ENCODE measurements around the gene RAB33A.

The RAB33A gene

GRCh38 chrX:130171446-130172126 lies at the start of gene RAB33A:
TSS of gene RAB33A (plus strand) at chrX:130171962. CDS start at chrX:130172063, 101 bp downstream.
- peak; percentile 47 for DNase-seq

- no peak for DNase-seq
Observed at GRCh38 chrX:130124577-130124976, 47.2 kb upstream of the RAB33A start.

- no peak for DNase-seq
Observed at GRCh38 chrX:130125091-130125874, 46.5 kb upstream of the RAB33A start.

GRCh38 chrX:130130990-130131389 lies 40.8 kb upstream of the RAB33A start:
- DNase-seq: no peak

- DNase-seq: no peak
Observed at GRCh38 chrX:130136496-130136895, 35.3 kb upstream of the RAB33A start.

DNA sequence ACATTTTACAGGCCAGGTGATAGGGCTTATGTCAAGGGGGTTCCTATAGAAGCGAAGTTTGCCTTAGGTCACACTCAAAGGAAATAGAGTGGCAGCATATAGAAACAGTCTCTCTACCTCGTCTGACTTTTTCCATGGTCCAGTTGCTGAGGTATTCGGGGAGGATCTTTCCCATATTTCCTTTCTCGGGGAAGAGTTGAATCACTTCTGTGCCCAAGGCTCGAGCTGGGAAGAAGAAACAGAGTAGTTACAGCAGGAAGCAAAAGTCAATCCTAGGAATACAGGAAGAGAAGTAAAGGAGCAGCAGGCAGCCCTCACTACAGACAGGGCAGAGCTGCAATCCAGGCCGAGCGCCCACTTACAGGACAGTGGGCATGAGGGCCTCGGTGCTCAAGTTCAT lies 34.8 kb upstream of the RAB33A start:
- no peak for DNase-seq

DNA sequence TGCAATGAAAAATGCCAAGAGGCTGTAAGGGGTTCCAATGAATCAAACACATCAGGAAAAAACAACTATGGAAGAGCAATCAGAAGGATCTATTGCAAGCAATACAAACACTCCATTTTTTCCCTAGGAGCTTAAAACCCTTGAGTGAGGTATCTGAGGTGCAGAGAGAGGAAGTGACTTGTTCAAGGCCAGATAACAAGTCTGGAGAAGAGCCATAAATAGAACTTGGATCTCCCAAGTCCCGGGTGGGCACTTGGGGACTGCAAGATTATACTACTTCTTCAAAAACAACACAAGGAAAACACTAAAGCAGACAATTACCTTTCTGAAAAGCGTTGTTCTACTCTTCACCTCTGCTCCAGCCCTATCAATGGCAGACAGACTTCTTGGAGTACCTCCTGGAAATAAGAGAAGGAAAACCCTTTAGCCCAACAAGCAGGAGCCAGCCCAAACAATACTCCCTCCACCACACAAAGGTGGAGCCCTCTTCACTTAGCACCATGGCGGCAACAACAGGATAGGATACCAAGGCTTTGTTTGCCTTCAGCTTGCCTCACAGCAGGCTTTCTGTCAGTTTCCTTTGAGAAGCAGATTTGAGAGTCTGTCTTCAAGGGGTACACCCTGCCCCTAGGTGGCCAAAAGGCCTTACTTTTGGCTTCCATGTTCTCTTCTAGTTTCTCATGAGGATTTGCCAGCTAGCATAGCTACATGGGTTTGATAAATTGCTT lies 32.1 kb upstream of the RAB33A start:
- no peak for DNase-seq

GRCh38 chrX:130144509-130144908 lies 27.3 kb upstream of the RAB33A start:
- DNase-seq: no peak

- no peak for DNase-seq
Observed at GRCh38 chrX:130145123-130145522, 26.6 kb upstream of the RAB33A start.

DNA sequence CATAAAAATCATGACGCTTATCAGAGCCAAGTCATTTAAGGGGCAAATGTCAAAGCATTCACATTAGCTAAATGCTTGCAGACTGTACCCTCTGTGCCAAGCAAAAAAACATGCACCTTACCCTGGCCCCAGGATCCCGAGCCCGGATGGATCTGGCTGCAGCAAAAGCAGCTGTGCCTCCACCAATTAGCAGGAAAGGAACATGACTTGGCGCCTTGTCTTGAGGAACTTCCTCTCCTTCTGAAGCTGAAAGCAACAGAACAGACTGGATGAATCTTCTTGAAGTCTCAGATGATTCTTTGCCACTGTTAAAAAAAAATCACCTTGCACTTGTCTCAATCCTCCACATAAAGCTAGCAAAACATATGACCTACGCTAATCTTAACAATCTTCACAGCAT lies 24.1 kb upstream of the RAB33A start:
- no peak for DNase-seq

GRCh38 chrX:130155564-130155963 lies 16.2 kb upstream of the RAB33A start:
- no peak for DNase-seq

GRCh38 chrX:130158311-130158710 lies 13.5 kb upstream of the RAB33A start:
- no peak for DNase-seq

GRCh38 chrX:130159776-130160175 lies 12.0 kb upstream of the RAB33A start:
- no peak for DNase-seq

- DNase-seq: no peak
Observed at GRCh38 chrX:130162094-130162735, 9.5 kb upstream of the RAB33A start.

DNA sequence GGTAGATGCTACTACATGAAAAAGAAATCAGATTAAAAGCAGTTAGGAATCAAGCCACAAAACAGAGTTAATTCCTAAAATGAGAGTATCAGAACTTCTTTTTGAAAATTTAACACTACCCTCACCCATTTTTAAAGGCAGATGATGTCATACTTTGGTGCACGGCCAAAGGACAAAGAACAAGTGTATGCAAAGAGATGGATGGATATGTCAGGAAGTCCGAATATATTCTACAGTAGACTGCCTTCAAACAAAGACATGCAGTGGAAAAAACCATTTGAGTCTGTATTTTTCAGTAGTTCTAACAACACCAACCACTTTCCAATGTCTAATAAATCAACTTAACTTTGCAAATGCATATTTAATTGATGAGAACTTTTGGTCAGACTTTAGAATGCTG lies 8.4 kb upstream of the RAB33A start:
- DNase-seq: no peak

DNA sequence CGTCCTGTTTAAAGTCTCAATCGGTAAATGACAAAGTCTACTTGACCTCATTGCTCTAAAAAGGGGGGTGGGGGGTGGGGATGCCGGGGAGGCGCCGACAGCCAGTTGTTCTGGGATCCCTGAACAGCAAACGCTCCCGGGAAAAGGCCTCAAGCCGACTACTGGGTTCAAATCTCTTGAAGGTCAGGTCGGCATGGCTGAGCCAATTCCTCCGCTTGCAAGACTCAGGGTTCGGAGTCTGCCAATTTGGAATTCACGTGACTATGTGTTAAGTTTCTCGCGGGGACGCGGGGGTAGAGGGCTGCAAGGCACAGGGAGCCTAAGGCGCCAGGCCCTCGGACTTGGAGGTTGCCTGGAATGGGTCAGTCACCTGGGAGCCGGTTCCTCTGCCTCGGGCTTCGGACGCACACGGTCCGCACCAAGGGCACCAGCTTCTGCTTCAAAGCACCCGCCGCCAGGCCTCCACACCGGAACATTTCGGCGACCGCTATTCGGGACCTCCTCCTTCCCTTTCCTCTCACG lies 6.5 kb upstream of the RAB33A start:
- no peak for DNase-seq

GRCh38 chrX:130165703-130166502 lies 5.9 kb upstream of the RAB33A start, which contains the start of gene AIFM1:
TSS of gene AIFM1 (minus strand) at chrX:130165841. CDS start at chrX:130165656, 185 bp downstream.
- DNase-seq: peak; percentile 79

DNA sequence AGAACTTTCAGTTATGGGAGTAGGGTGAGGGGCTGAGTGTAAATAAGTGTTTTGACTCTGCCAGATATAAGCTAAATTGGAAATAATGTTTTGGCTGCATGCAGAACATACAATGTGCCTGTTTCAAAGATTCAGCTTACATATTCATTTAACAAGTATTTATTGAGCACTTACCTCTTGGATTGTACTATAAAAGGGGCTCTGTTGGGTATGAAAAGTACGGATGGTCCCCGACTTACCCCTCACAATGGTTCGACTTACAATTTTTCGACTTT lies 5.3 kb upstream of the RAB33A start:
- DNase-seq: no peak

DNA sequence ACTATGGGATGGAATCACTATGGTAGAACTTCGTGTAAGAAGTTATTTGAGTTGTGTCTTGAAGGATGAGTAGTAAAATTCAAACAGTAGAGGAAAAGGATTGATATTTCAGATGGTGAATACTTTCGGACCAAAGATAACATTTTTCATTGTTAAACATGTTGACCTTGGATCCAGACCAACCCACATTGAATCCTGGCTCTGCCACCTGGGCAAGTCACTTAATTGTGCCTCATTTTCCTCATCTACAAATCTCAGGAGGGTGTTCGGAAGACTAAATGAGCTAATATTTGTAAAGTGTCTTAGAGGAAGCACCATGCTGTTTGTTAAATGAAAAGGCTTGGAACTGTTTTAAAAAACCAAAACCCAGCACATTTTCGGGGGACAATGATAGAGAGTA lies 4.7 kb upstream of the RAB33A start:
- DNase-seq: no peak

DNA sequence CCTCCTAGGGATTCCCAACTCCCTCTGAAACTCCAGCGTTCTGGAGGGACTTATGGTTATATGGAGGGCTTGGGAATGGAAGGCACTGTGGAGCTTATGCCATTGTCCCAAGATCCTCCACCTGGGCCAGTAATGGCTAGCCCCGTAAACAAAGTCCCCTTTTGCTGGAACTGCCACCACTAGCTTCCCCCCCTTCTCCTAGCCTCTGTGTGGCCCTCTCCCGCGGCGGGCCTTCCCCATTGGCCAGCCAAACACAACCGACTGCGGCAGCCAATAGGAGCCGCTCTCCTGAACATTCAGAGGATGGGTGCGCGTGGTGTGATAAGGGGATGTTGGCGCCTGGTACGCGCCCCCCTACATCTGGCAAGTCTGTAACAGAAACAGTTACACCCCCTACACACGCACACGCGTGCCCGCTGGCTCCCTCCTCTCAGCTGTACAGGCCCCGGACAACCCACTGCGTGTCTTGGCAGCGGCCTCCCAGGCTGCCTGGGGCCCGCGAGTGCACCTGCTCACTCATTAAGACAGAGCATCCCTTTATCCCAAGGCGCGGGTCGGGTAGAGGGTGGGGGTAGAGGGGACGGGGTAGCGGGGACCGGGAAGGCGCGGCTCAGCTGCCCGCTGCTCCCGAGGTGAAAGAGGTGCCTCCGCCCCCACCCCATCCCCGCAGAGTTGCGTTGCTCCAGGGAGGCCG lies 863 bp upstream of the RAB33A start:
- DNase-seq: peak; percentile 62

GRCh38 chrX:130172127-130172845 lies 524 bp downstream of the RAB33A start:
- DNase-seq: no peak
